MCF 10A (cell line): ENCODE results near the gene LRRC17. TPM values are rescaled to one million over a fixed set of nuclear protein-coding genes. Genes with fewer than 3 reads are reported as not detected.
"Not testable (repeated sequence)": the region's sequence is repeated elsewhere in the genome, so short reads cannot be mapped to it uniquely, and the experiment has no call there.

Experiments
- BruUV-seq: library from RNA; stranded (reverse); fragments of 400-500 nt; replicated peaks from 2 replicates; lab custom pipeline; 2021; lab: Mats Ljungman, UMichigan
- CTCF ChIA-PET: fragments of 300-600 bp; sonication (Branson Sonifier 250); formaldehyde crosslinking; extraction: SDS; loops from one replicate; lab custom pipeline; 2021; ENCODE audit warnings: antibody characterized with exemption, inconsistent platforms; lab: Yijun Ruan, JAX
- POLR2A ChIA-PET: fragments of 300-600, 350-650 bp; sonication (Branson Sonifier 250); formaldehyde crosslinking; extraction: SDS; loops from one replicate; lab custom pipeline; 2020; ENCODE audit warnings: antibody characterized with exemption, inconsistent platforms; lab: Yijun Ruan, JAX
- DNase-seq: peaks from one replicate; pipeline ENCODE4 v3.0.0-alpha.2; 2018; ENCODE audit not compliant: unreplicated experiment
- H3K27ac Mint-ChIP-seq: one replicate; pipeline ENCODE4 v1.8.0; 2022; ENCODE audit warnings: mild to moderate bottlenecking, low read depth, mixed read lengths; ENCODE audit not compliant: unreplicated experiment
- H3K27me3 Mint-ChIP-seq: one replicate; pipeline ENCODE4 v1.8.0; 2022; ENCODE audit warnings: mixed read lengths; ENCODE audit not compliant: insufficient read depth, unreplicated experiment
- H3K36me3 Mint-ChIP-seq: one replicate; pipeline ENCODE4 v1.8.0; 2022; ENCODE audit warnings: mild to moderate bottlenecking, moderate library complexity, mixed read lengths; ENCODE audit not compliant: insufficient read depth, unreplicated experiment
- H3K4me1 Mint-ChIP-seq: one replicate; pipeline ENCODE4 v1.8.0; 2022; ENCODE audit warnings: mixed read lengths; ENCODE audit not compliant: insufficient read depth, unreplicated experiment
- H3K4me3 Mint-ChIP-seq: one replicate; pipeline ENCODE4 v1.8.0; 2022; ENCODE audit warnings: mild to moderate bottlenecking, moderate library complexity, mixed read lengths; ENCODE audit not compliant: unreplicated experiment
- H3K9me3 Mint-ChIP-seq: one replicate; pipeline ENCODE4 v1.8.0; 2022; ENCODE audit warnings: mixed read lengths; ENCODE audit not compliant: unreplicated experiment
- intact Hi-C: fragments of 100-400 bp; cut with micrococcal nuclease; formaldehyde crosslinking; loops from 2 replicates; pipeline ENCODE4 v1.14.1; 2022
- total RNA-seq: library from RNA; stranded (reverse); gene quantifications from 2 replicates; pipeline ENCODE4 v1.2.3, GENCODE V29; 2022
- TF ChIP-seq, protein P1 (sequence below): fragments of 200-600 bp; IDR thresholded peaks from one replicate; pipeline ENCODE4 v1.8.0; 2022; ENCODE audit warnings: antibody characterized with exemption, mild to moderate bottlenecking; ENCODE audit not compliant: unreplicated experiment

The LRRC17 gene
- total RNA-seq, 1 experiment from 2014 or later = 0.21 TPM

DNA sequence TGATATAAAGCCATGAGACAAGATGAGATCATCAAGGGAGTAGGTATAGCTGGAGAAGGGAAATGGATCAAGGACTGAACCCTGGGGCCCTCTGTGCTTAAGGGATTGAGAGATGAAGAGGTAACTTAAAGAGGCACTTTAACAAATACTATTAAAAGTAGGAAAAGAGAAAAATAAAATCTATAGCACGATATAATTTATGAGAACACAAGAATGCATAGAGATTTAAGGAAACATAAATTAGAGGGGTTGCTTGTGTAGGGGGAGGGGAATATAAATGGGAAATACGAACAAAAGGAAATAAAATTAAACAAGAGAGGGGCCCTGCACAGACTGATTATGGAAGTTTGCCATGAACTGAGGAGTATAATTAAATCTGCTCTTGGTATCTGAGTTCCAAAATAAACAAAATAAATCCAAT, 15.6 kb upstream of the LRRC17 start:
- H3K4me3 Mint-ChIP-seq = no peak overlapping the region
- CTCF ChIA-PET = no interaction called here
- intact Hi-C loops = no loop called here
- no peaks in the 10 kb centered on the region for H3K36me3 Mint-ChIP-seq
- BruUV-seq = no TSS peak
- no peak for DNase-seq
- peaks cover 19% of the 10 kb centered on the region for H3K4me1 Mint-ChIP-seq
- TF ChIP-seq, protein P1, sequence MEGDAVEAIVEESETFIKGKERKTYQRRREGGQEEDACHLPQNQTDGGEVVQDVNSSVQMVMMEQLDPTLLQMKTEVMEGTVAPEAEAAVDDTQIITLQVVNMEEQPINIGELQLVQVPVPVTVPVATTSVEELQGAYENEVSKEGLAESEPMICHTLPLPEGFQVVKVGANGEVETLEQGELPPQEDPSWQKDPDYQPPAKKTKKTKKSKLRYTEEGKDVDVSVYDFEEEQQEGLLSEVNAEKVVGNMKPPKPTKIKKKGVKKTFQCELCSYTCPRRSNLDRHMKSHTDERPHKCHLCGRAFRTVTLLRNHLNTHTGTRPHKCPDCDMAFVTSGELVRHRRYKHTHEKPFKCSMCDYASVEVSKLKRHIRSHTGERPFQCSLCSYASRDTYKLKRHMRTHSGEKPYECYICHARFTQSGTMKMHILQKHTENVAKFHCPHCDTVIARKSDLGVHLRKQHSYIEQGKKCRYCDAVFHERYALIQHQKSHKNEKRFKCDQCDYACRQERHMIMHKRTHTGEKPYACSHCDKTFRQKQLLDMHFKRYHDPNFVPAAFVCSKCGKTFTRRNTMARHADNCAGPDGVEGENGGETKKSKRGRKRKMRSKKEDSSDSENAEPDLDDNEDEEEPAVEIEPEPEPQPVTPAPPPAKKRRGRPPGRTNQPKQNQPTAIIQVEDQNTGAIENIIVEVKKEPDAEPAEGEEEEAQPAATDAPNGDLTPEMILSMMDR = no peak
- no peaks in the 10 kb centered on the region for H3K9me3 Mint-ChIP-seq
- POLR2A ChIA-PET = no interaction called here
- H3K27ac Mint-ChIP-seq = no peak overlapping the region
- H3K27me3 Mint-ChIP-seq = no peaks in the 10 kb centered on the region

- intact Hi-C loops = no loop called here
- Mint-ChIP-seq H3K27me3 (no peaks in the 10 kb centered on the region), H3K36me3 (no peaks in the 10 kb centered on the region), H3K4me1 (peaks cover 16% of the 10 kb centered on the region), H3K9me3 (no peaks in the 10 kb centered on the region), H3K27ac (no peak overlapping the region), H3K4me3 (no peak overlapping the region)
- ChIA-PET POLR2A (no interaction called here), CTCF (interaction anchor here (0.5 kb wide), 1 partner anchor 108 kb away, joined by 5 read pairs; no protein-coding TSS in a partner anchor)
- no TSS peak for BruUV-seq
- DNase-seq = no peak
- TF ChIP-seq, protein P1 = no peak
Measured at GRCh38 chr7:102897856-102898531, 14.8 kb upstream of the LRRC17 start.

DNA sequence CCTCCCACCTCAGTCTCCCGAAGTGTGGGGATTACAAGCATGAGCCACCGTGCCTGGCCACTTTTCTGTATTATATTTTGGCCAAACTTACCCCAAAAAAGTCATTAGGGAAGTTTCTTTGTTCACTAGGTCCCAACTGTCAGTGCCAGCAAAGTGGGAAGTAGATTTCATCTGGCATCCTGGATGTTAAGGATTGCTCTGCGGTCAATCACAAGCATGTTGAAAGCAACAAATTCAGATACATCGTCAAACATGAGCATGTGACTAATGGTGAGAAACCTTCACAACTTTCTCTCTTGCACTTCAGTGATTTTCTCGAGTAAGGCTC, 14.3 kb upstream of the LRRC17 start:
- Mint-ChIP-seq H3K27ac (no peak overlapping the region), H3K27me3 (no peaks in the 10 kb centered on the region), H3K36me3 (no peaks in the 10 kb centered on the region), H3K9me3 (peaks cover 3% of the 10 kb centered on the region), H3K4me3 (no peak overlapping the region), H3K4me1 (peaks cover 13% of the 10 kb centered on the region)
- ChIA-PET CTCF (no interaction called here), POLR2A (no interaction called here)
- intact Hi-C loops = no loop called here
- DNase-seq = no peak
- TF ChIP-seq, protein P1 = no peak
- BruUV-seq = no TSS peak

DNA sequence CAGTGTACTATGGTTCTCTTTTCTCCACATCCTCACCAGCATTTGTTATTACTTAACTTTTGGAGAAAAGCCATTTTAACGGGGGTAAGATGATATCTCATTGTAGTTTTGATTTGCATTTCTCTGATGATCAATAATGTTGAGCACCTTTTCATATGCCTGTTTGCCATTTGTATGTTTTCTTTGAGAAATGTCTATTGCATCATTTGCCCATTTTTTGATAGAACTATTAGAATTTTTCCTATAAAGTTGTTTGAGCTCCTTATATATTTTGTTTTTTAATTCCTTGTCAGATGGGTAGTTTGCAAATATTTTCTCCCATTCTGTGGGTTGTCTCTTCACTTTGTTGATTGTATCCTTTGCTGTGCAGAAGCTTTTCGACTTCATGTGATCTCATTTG, 10.7 kb upstream of the LRRC17 start:
- intact Hi-C loops, DNase-seq, H3K36me3 Mint-ChIP-seq, H3K4me1 Mint-ChIP-seq, CTCF ChIA-PET, POLR2A ChIA-PET, BruUV-seq, H3K4me3 Mint-ChIP-seq, H3K27me3 Mint-ChIP-seq, H3K27ac Mint-ChIP-seq: not testable (repeated sequence)
- H3K9me3 Mint-ChIP-seq = peaks cover 17% of the 10 kb centered on the region

- intact Hi-C loops, DNase-seq, BruUV-seq, H3K27me3 Mint-ChIP-seq, H3K36me3 Mint-ChIP-seq, H3K27ac Mint-ChIP-seq, H3K4me1 Mint-ChIP-seq, H3K4me3 Mint-ChIP-seq: not testable (repeated sequence)
- ChIA-PET CTCF (interaction anchor here (0.6 kb wide), 2 partner anchors 172 to 238 kb away, joined by 3 read pairs; partner anchors contain the start of gene ARMC10), POLR2A (interaction anchor here (1.5 kb wide), 1 partner anchor 11 kb away, joined by 6 read pairs; no protein-coding TSS in a partner anchor)
- H3K9me3 Mint-ChIP-seq = peaks cover 17% of the 10 kb centered on the region
Measured at GRCh38 chr7:102903576-102903975, 9.2 kb upstream of the LRRC17 start.
